NCI-H460 (cell line): Measurements from ENCODE around the gene HAUS1. TPM values are rescaled to one million over a fixed set of nuclear protein-coding genes. Genes with fewer than 3 reads are reported as not detected.

ENCODE experiments used
- small RNA-seq, 2 experiments: library from RNA; depleted of rRNA; stranded (forward); fragments of <200 nt; gene quantifications; one replicate each; pipeline ENCODE3, GENCODE V24; 2014
- total RNA-seq: library from RNA; depleted of rRNA; stranded (reverse); fragments of >200 nt; shearing (Covaris generic); gene quantifications from 2 replicates; pipeline ENCODE4 v1.2.3, GENCODE V29; 2014; rRNA removed

The HAUS1 gene
- total RNA-seq, 1 experiment from 2014 or later, result 30.7 TPM

Small RNA genes within 50 kb of the gene (small RNA-seq; reads per million reads assigned to genes)
- 0 reads per million in 2 experiments for gene RNU6-1278P
- 0 to 0.02 reads per million in 2 experiments for gene RNY4P37

Other genes starting within 250 kb of the HAUS1 start
- 9.0 and 11.0 TPM in 2 replicates for gene EPG5, start 137.1 kb upstream of the HAUS1 start, total RNA-seq
- gene PSTPIP2, start 32.1 kb upstream of the HAUS1 start, total RNA-seq, result 2.7 and 3.0 TPM in 2 replicates
- 369 and 392 TPM in 2 replicates for gene ATP5F1A, start 6.1 kb upstream of the HAUS1 start, total RNA-seq